ENCODE measurements around the gene CSMD2.
"Not testable (repeated sequence)": the region's sequence is repeated elsewhere in the genome, so short reads cannot be mapped to it uniquely, and the experiment has no call there.

The CSMD2 gene

GRCh38 chr1:34164771-34165391 lies at the start of gene CSMD2:
TSS of gene CSMD2 (minus strand) at chr1:34165230. CDS start at chr1:34165097, 133 bp downstream.
- DNase-seq: no peak

GRCh38 chr1:34213956-34214355 lies 48.9 kb upstream of the CSMD2 start:
- no peak for DNase-seq

- DNase-seq: no peak
These were observed 47.6 kb upstream of the CSMD2 start for GRCh38 chr1:34212673-34213072.

GRCh38 chr1:34199927-34200326 lies 34.9 kb upstream of the CSMD2 start:
- DNase-seq: no peak

- DNase-seq: no peak
These were observed 27.6 kb upstream of the CSMD2 start for GRCh38 chr1:34192621-34193020.

- no peak for DNase-seq
These were observed 25.7 kb upstream of the CSMD2 start for GRCh38 chr1:34190692-34191091.

- no peak for DNase-seq
These were observed 24.0 kb upstream of the CSMD2 start for GRCh38 chr1:34188985-34189384.

GRCh38 chr1:34188418-34188817 lies 23.4 kb upstream of the CSMD2 start:
- no peak for DNase-seq

- no peak for DNase-seq
These were observed 21.9 kb upstream of the CSMD2 start for GRCh38 chr1:34186741-34187494.

GRCh38 chr1:34183381-34183780 lies 18.4 kb upstream of the CSMD2 start:
- not testable (repeated sequence) for DNase-seq

- no peak for DNase-seq
These were observed 13.0 kb upstream of the CSMD2 start for GRCh38 chr1:34178072-34178471.

GRCh38 chr1:34176830-34177603 lies 12.0 kb upstream of the CSMD2 start, which contains the start of gene C1orf94:
TSS of gene C1orf94 (plus strand) at chr1:34176907. CDS start at chr1:34177790, 883 bp downstream.
- DNase-seq: no peak

GRCh38 chr1:34175744-34176143 lies 10.7 kb upstream of the CSMD2 start:
- DNase-seq: no peak

GRCh38 chr1:34167389-34167788 lies 2.4 kb upstream of the CSMD2 start:
- DNase-seq: no peak

GRCh38 chr1:34166625-34167361 lies 1.8 kb upstream of the CSMD2 start:
- DNase-seq: no peak

- DNase-seq: no peak
These were observed 1.2 kb upstream of the CSMD2 start for GRCh38 chr1:34166191-34166624.

GRCh38 chr1:34165422-34165921 lies 442 bp upstream of the CSMD2 start:
- no peak for DNase-seq

GRCh38 chr1:34163792-34164731 lies 968 bp downstream of the CSMD2 start:
- DNase-seq: no peak

GRCh38 chr1:34162852-34163766 lies 1.9 kb downstream of the CSMD2 start:
- peak; percentile 4 to 27 for DNase-seq

- no peak for DNase-seq
These were observed 8.3 kb downstream of the CSMD2 start for GRCh38 chr1:34156739-34157138.

Data from stimulated activated CD4-positive, alpha-beta T cell treated with anti-CD3 and anti-CD28 coated beads, Interleukin-2, amount 100 ng/mL, for 48 hours (primary cell).